Inferior parietal cortex (tissue), 1 donor: ENCODE measurements around the gene ALOX15.
"Not testable (repeated sequence)": the region's sequence is repeated elsewhere in the genome, so short reads cannot be mapped to it uniquely, and the experiment has no call there.

ENCODE experiments used
- DNase-seq: peaks from one replicate; pipeline ENCODE4 v3.0.0-alpha.2; 2016; ENCODE audit errors: extremely low spot score

The ALOX15 gene

GRCh38 chr17:4592240-4593005 is 49.1 kb downstream of the ALOX15 start:
- DNase-seq, result no peak

DNA sequence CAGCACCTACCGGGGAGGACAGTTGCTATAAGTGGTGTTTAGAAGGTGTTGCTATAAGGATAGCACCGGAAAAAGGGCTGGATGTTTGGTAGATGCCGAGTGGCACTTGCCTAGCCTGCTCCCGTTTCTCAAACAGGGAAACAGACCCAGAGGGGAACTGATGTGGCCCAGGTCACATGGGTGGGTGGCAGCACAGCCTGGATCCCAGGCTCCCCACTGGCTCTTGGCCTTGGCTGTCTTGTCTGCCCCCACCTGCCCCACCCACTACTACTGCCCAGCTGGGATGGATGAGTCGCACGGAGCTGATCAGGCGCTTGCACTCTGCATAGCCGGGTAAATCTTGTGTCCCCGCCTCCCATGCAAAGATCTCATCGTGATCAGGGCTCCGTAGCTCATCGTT is 49.9 kb downstream of the ALOX15 start:
- DNase-seq, result no peak

GRCh38 chr17:4590981-4591453 is 50.5 kb downstream of the ALOX15 start:
- no peak for DNase-seq

GRCh38 chr17:4590042-4590441 is 51.4 kb downstream of the ALOX15 start:
- not testable (repeated sequence) for DNase-seq

DNA sequence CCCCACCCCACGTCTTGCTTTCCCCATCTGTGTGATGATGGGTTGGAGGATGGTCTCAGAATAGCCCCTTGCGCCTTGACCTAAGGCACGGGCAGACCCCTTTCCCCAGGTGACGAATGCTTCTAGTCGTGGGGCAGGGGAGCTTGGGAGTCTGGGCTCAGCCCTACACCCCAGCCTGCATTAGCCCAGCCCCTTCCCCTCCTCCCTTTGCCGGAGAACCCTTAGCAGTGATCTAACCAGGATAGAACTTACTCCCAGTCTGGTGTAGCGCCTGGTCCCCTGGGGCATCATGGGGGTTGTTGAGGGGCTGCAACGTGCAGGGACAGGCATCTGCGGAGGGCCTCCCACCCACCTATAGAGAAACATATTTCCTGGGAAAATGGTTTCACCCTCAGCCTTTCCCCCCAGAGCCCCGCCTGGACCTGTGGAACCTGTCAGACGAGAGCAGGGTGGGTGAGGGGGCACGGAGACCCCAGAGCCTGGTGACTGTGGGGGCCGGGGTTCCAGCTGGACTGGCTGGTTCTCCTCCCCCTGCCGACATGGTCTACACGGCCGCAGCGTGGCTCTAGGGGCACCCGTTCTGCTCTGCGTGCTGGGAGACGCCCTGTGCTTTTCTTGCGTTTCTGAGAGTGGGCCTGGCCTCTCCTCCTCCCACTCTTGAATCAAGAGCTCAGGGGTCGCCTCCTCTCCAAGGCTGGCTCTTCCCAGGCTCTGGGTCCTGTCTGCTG is 52.4 kb downstream of the ALOX15 start:
- DNase-seq, result no peak

GRCh38 chr17:4588391-4588790 is 53.1 kb downstream of the ALOX15 start:
- no peak for DNase-seq

- no peak for DNase-seq
Observed at GRCh38 chr17:4587803-4588202, 53.7 kb downstream of the ALOX15 start.

DNA sequence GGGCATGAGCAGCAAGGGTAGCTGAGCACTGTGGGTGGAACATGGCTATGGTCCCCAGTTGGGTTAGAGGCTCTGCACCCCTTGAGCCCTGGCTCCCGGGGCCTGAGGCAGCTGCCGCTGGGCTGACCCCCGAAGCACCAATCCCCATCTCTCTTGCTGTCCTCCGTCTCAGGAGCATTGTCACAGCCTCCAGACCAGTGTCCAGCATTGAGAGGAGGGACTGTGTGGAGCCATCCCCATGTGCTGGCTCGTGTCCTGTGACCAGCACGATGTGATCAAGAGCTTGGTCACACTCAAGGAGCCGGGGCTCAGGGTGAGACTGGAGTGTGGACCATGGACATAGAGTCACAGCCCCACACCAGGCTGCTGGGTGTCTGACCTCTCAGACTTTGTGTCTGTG is 54.3 kb downstream of the ALOX15 start:
- DNase-seq, result no peak

DNA sequence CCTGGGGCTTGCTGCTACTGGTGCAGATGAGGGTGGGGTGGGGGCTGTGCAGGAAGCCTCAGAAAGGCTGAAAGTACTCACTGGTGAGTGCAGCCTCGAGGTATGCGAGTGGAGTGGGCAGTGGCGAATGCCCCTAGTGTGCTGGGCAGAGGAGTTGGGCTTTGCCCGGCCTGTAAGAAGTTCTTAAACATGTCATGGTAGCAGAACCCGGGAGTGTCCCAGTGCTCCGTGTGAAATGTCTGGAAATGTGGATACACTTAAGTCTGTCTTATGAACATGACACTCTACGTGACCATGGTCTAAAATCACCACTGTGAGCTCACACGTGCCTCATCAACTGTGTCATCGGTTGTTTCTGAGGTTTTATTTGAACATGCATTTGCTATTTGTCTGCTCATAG is 55.4 kb downstream of the ALOX15 start:
- DNase-seq, result no peak

GRCh38 chr17:4585638-4585994 is 55.9 kb downstream of the ALOX15 start:
- DNase-seq, result no peak

DNA sequence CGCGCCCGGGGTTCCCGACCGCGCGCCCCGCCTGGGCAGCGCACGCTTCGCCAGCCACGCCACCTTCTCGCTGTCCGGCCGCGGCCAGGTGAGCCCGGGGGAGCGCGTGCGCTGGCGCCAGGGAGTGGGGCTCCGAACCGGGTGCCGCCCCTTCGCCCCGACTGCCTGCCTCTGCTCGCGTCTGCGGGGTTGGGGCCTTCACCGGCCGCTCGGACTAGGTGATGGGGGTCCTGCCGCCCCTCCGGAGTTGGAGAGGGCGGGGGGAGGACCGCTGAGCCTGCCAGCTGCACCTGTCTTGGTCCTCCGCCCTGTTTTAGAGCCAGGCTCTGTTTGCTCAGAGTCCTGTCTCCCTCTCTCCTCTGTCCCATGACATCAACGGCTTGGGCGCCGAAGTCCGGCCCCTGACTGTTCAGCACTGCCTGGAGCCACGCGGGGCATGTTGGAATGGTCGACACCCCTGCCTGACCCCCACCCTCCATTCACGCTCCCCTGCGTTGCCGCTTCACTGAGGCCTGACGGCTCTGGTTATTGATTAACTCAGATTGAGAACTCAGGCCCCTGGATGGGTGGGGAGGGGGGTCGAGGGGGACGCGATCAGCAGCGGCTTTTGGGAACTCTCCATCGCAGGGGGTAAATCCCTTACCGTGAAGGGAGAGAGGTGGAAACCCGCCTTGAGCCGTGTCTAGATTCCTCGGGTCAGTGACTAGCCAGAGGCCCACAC is 56.4 kb downstream of the ALOX15 start:
- no peak for DNase-seq

- DNase-seq, result no peak
Observed at GRCh38 chr17:4584101-4584916, 57.2 kb downstream of the ALOX15 start, which contains the start of gene SMTNL2. Gene SMTNL2, plus strand, starts transcription at chr17:4584529. Its CDS starts 77 bp downstream, at chr17:4584606.

DNA sequence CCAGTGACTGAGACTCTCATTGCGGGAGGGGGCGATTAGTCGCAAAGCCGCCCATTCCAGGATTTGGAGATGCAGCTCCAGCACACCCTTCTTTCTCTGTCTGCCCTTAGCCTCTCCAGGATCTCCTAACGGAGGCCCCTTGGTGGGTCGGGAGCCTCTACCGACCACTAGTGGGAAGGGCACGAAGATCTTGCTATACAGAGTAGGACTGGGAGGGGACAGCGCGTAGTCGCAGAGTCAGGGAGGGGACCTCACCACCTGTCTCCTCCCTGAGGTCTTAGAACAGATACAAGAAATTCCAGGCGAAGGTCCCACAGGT is 57.7 kb downstream of the ALOX15 start:
- DNase-seq, result no peak

- DNase-seq, result no peak
Observed at GRCh38 chr17:4583206-4583605, 58.3 kb downstream of the ALOX15 start.

DNA sequence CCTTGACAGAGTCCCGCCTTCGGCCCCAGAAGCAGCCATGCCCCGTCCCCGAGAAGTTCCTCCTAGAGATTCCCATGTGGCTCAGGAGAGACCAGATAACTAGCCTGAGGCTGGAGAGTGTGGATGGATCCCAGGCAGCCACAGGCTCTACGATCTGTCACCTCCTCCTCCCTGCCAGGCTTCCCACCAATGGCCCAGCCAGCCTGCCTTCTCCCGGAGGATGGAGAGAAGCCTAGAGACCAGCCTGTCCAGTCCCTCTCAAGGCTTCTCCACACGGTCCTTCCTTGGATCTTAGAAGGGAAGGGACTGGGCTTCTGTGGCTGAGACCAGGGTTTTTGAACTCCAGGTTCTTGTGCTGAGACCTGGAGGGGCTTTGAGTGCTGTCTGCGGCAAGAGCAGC is 58.8 kb downstream of the ALOX15 start:
- DNase-seq, result no peak

GRCh38 chr17:4582101-4582501 is 59.4 kb downstream of the ALOX15 start:
- no peak for DNase-seq
